Sigmoid colon (tissue), 4 donors: Measurements from ENCODE around the gene TCF7L1.

ENCODE experiments used
- CTCF ChIP-seq, 4 experiments: fragments of 450-650 bp in 3 of 4; fragments of 200-600 bp in 1 of 4; IDR thresholded peaks; one replicate each; pipeline ENCODE4 v1.5.1; 2016 to 2019; ENCODE audit warnings: antibody characterized with exemption in 4 of 4, mild to moderate bottlenecking in 3 of 4, moderate library complexity in 2 of 4
- POLR2A ChIP-seq, 2 donors: fragments of 450-650 bp; IDR thresholded peaks; one replicate each; pipeline ENCODE4 v1.6.1; 2016; ENCODE audit warnings: antibody characterized with exemption in 2 of 2, mild to moderate bottlenecking in 2 of 2, moderate library complexity in 2 of 2
- POLR2AphosphoS5 ChIP-seq, 4 donors: sonication (generic); formaldehyde crosslinking; IDR thresholded peaks; one replicate each; pipeline ENCODE4 v1.6.1; 2017; ENCODE audit warnings: antibody characterized with exemption in 4 of 4

DNA sequence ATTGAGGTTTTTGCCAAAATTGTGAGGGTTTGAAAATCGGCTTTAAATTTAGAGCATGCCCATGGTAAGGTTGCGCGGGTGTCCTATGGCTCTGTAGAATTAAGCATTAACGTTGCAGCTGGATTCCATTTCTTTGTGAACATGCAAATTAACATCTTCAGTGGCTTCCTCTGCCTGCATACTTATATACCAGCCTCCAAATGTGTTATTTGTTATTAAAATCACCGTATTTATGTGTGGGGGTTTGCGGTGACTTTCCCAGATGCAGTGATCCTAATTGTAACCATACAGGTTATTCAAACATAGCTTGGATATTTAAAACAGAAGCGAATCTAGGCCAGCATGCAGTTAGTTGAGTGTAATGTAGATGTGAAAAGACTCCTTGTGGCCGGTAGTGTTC is 114.4 kb downstream of the TCF7L1 start:
- TF ChIP-seq CTCF (IDR thresholded peaks at IDR 0.05) (no peak), POLR2A (IDR thresholded peaks at IDR 0.05) (no peak), POLR2AphosphoS5 (IDR thresholded peaks at IDR 0.05) (no peak)
